HepG2 (cell line): ENCODE data around the gene PLSCR1. TPM values are rescaled to one million over a fixed set of nuclear protein-coding genes. Genes with fewer than 3 reads are reported as not detected.

ENCODE experiments used
- CCAR2 ChIP-seq: fragments of 200-400 bp; formaldehyde crosslinking; optimal IDR thresholded peaks from 2 replicates; pipeline ENCODE3; 2018; ENCODE audit warnings: low read depth, mild to moderate bottlenecking, low read length, moderate library complexity
- GATAD2A ChIP-seq: IDR thresholded peaks from 2 replicates; pipeline ENCODE4 v1.6.1; 2016
- HIC2 ChIP-seq: sonication (generic); formaldehyde crosslinking; IDR thresholded peaks from 2 replicates; pipeline ENCODE4 v1.9.0; 2022; ENCODE audit warnings: low read depth, missing genetic modification reagents
- HOXA5 ChIP-seq: sonication (generic); formaldehyde crosslinking; IDR thresholded peaks from 2 replicates; pipeline ENCODE4 v1.4.0; 2020; ENCODE audit warnings: missing genetic modification reagents
- KDM1A ChIP-seq: IDR thresholded peaks from 2 replicates; pipeline ENCODE4 v1.6.1; 2016; ENCODE audit warnings: missing compliant biosample characterization
- MAFF ChIP-seq: IDR thresholded peaks from 2 replicates; pipeline ENCODE4 v1.6.1; 2011; ENCODE audit warnings: low read depth, low read length, improper control_type of control experiment
- MLX ChIP-seq: IDR thresholded peaks from 2 replicates; pipeline ENCODE4 v1.6.1; 2016
- NR1H2 ChIP-seq: sonication (generic); formaldehyde crosslinking; IDR thresholded peaks from 2 replicates; pipeline ENCODE4 v1.8.1; 2022; ENCODE audit warnings: low read depth, missing genetic modification reagents, borderline replicate concordance
- PHF21A ChIP-seq: sonication (generic); formaldehyde crosslinking; IDR thresholded peaks from 2 replicates; pipeline ENCODE4 v1.5.0; 2020; ENCODE audit warnings: mild to moderate bottlenecking, missing genetic modification reagents
- PRPF4 ChIP-seq: fragments of 200-400 bp; formaldehyde crosslinking; IDR thresholded peaks from 2 replicates; pipeline ENCODE4 v1.6.1; 2016; ENCODE audit warnings: low read length, low read depth; ENCODE audit not compliant: poor library complexity, severe bottlenecking
- RARG ChIP-seq: sonication (generic); formaldehyde crosslinking; IDR thresholded peaks from 2 replicates; pipeline ENCODE4 v1.4.0; 2020; ENCODE audit warnings: low read depth, mild to moderate bottlenecking, missing genetic modification reagents
- SMARCC2 ChIP-seq: fragments of 450-650 bp; IDR thresholded peaks from 2 replicates; pipeline ENCODE4 v1.6.1; 2017; ENCODE audit warnings: antibody characterized with exemption, mild to moderate bottlenecking
- TBX3 ChIP-seq: fragments of 450-650 bp; IDR thresholded peaks from 2 replicates; pipeline ENCODE4 v1.6.1; 2017; ENCODE audit warnings: antibody characterized with exemption, mild to moderate bottlenecking, inconsistent platforms, borderline replicate concordance
- THAP11 ChIP-seq: IDR thresholded peaks from 2 replicates; pipeline ENCODE4 v1.6.1; 2016; ENCODE audit warnings: missing biosample characterization, missing genetic modification reagents
- XBP1 ChIP-seq: sonication (generic); formaldehyde crosslinking; IDR thresholded peaks from 2 replicates; pipeline ENCODE4 v1.5.0; 2020; ENCODE audit warnings: missing genetic modification reagents
- ZBTB42 ChIP-seq: sonication (generic); formaldehyde crosslinking; IDR thresholded peaks from 2 replicates; pipeline ENCODE4 v1.5.0; 2020; ENCODE audit warnings: mild to moderate bottlenecking, missing genetic modification reagents
- ZBTB43 ChIP-seq: sonication (generic); formaldehyde crosslinking; conservative IDR thresholded peaks from 2 replicates; pipeline ENCODE4 v1.4.0; 2020; ENCODE audit warnings: missing genetic modification reagents
- ZIK1 ChIP-seq: sonication (generic); formaldehyde crosslinking; IDR thresholded peaks from 2 replicates; pipeline ENCODE4 v1.5.0; 2020; ENCODE audit warnings: mild to moderate bottlenecking, low read depth, missing genetic modification reagents, borderline replicate concordance
- ZMAT3 ChIP-seq: sonication (generic); formaldehyde crosslinking; conservative IDR thresholded peaks from 2 replicates; pipeline ENCODE4 v1.7.0; 2021; ENCODE audit warnings: missing genetic modification reagents
- ZNF280D ChIP-seq: sonication (generic); formaldehyde crosslinking; IDR thresholded peaks from 2 replicates; pipeline ENCODE4 v1.5.1; 2020; ENCODE audit warnings: mild to moderate bottlenecking, missing genetic modification reagents
- ZNF33A ChIP-seq: sonication (generic); formaldehyde crosslinking; IDR thresholded peaks from 2 replicates; pipeline ENCODE4 v1.5.1; 2020; ENCODE audit warnings: missing genetic modification reagents, mild to moderate bottlenecking, moderate library complexity, borderline replicate concordance
- ZNF556 ChIP-seq: sonication (generic); formaldehyde crosslinking; IDR thresholded peaks from 2 replicates; pipeline ENCODE4 v1.4.0; 2020; ENCODE audit warnings: mild to moderate bottlenecking, missing genetic modification reagents, borderline replicate concordance
- ZNF775 ChIP-seq: sonication (generic); formaldehyde crosslinking; IDR thresholded peaks from 2 replicates; pipeline ENCODE4 v1.4.0; 2020; ENCODE audit warnings: missing genetic modification reagents, mild to moderate bottlenecking, moderate library complexity, borderline replicate concordance
- polyA plus RNA-seq, 8 experiments: library from polyadenylated mRNA; depleted of rRNA in 3 of 8; stranded (reverse) in 7 of 8; unstranded in 1 of 8; fragments of >200 nt; fragmentation: Illumina TruSeq in 4 of 8; extraction: Trizol in 4 of 8; gene quantifications; 2 replicates each; pipeline versions ENCODE4 v1.2.1 to v1.2.3, GENCODE V29; 2011 to 2016; ENCODE audit warnings: low read depth in 4 of 8, missing spikeins in 1 of 8, mixed read lengths in 1 of 8; ENCODE audit not compliant: insufficient read depth in 1 of 8
- total RNA-seq, 5 experiments: library from RNA; depleted of rRNA; stranded (reverse); fragments of >200 nt; fragmentation: Illumina TruSeq; extraction: Trizol; gene quantifications; 2 replicates each; pipeline ENCODE4 v1.2.3, GENCODE V29; 2016; ENCODE audit warnings: low read depth in 1 of 5

PLSCR1 gene
- total and polyA plus RNA-seq, 2 of the 13 experiments (the other 11 are each of a cell fraction or from before 2014, with no cell fraction given): 33.8 to 34.1 TPM

GRCh38 chr3:146544002-146544928 lies at the start of gene PLSCR1 (continued):
- TF ChIP-seq PRPF4: no peak
- 0 out of 2 replicates have a peak, but pooled peaks have one; percentile 33 for TF ChIP-seq ZMAT3
- no peak for TF ChIP-seq ZNF280D
- TF ChIP-seq ZNF556: peak; percentile 41; the same call in 1 of the 2 replicates
- TF ChIP-seq ZNF775 (CRISPR knock-in tag): no peak
- TF ChIP-seq HIC2: no peak
- no peak for TF ChIP-seq TBX3
- no peak for TF ChIP-seq RARG
- TF ChIP-seq HOXA5 (CRISPR knock-in tag): peak; percentile 66; the same call in 1 of the 2 replicates
- TF ChIP-seq MAFF: no peak
- no peak for TF ChIP-seq CCAR2
- no peak for TF ChIP-seq ZNF33A (CRISPR knock-in tag)
- no peak for TF ChIP-seq KDM1A (CRISPR knock-in tag)
- peak; percentile 87 for TF ChIP-seq ZBTB42 (CRISPR knock-in tag)
- TF ChIP-seq THAP11 (CRISPR knock-in tag): peak; percentile 52; the same call in 1 of the 2 replicates
- no peak for TF ChIP-seq XBP1 (CRISPR knock-in tag)
- TF ChIP-seq ZBTB43 (CRISPR knock-in tag): 0 out of 2 replicates have a peak, but pooled peaks have one; percentile 62
- TF ChIP-seq NR1H2 (CRISPR knock-in tag): no peak
- TF ChIP-seq PHF21A (CRISPR knock-in tag): no peak
- no peak for TF ChIP-seq ZIK1 (CRISPR knock-in tag)
- peak; percentile 69 for TF ChIP-seq GATAD2A
- TF ChIP-seq SMARCC2: no peak
- 0 out of 2 replicates have a peak, but pooled peaks have one; percentile 29 for TF ChIP-seq MLX (CRISPR knock-in tag)
